ENCODE results near the gene PTPRN2. TPM values are rescaled to one million over a fixed set of nuclear protein-coding genes. Genes with fewer than 3 reads are reported as not detected.

Gene PTPRN2
- polyA plus RNA-seq, 1 of the 3 experiments (the other 2 are of a cell fraction), result 4.0 TPM

DNA sequence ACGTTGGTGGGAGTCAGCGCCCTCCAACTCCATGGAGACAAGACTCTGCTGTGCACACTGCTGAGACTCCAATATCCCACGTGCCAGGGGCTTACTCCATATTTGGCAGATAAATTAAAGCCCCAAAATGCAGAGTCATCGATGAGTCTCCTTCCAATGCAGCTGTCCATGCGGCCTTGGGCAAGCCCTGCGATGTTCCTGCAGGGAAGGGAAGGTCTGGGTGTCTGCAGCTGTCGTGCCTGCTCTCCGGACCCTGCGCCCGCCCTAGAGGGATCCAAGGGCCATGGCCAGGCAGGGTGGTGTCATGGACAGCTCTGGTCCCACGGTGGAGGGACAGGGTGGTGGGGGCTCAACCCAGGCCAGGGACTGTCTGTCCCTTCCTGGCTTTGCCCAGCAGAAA is 185.2 kb downstream of the PTPRN2 start (continued):
- TF ChIP-seq FOXJ3 (CRISPR knock-in tag; IDR thresholded peaks at IDR 0.05), result no peak
- no peak for TF ChIP-seq TEAD4 (IDR thresholded peaks at IDR 0.05; ENCODE audit: borderline replicate concordance, insufficient read depth)

DNA sequence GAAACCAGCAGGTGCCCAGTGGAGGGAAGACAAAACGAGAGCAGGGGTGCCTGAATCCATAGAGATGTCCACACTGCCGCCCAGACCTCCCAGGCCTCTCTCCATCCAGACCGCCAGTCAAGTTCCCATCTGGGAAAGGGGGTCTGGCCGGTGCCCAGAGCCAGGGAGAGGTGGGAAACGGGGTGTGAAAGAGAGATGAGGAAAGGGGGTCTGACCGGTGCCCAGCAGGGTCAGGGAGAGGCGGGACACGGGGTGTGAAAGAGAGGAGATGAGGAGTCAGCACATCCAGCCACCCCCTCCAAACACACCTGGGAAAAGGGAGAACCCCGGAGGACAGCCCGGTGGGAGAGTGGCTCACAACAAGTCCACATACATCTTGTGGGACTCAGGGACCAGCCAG is 185.8 kb downstream of the PTPRN2 start:
- Histone ChIP-seq H4K20me1 (ENCODE audit: insufficient read depth) (no peaks in the 10 kb centered on the region), H3F3A (replicated peaks; ENCODE audit: insufficient read depth) (no peaks in the 10 kb centered on the region), H3K4me3 (ENCODE audit: low read depth in 2 of 2, low read length in 1 of 2) (no peak overlapping the region), H3K27ac (ENCODE audit: low read depth in 2 of 2, low read length in 1 of 2) (no peak overlapping the region), H2AFZ (ENCODE audit: low read depth) (no peak overlapping the region), H3K4me1 (ENCODE audit: control insufficient read depth in 1 of 2, insufficient read depth in 2 of 2, low read depth in 1 of 2, low read length in 1 of 2) (peaks cover 0 to 18% of the 10 kb centered on the region in 2 experiments; a peak in 1 of 4 replicates), H3K27me3 (ENCODE audit: insufficient read depth) (no peaks in the 10 kb centered on the region), H3K79me2 (ENCODE audit: insufficient read depth) (no peaks in the 10 kb centered on the region), H3K4me2 (no peak overlapping the region), H3K9me2 (no peaks in the 10 kb centered on the region), H3K9me3 (no peaks in the 10 kb centered on the region; the same call in 1 of the 2 replicates), H3K9ac (no peak overlapping the region), H3K36me3 (replicated peaks in 1 of 2; ENCODE audit: control insufficient read depth in 1 of 2, insufficient read depth in 2 of 2, low read length in 1 of 2) (no peaks in the 10 kb centered on the region)
- CTCF ChIA-PET, result no interaction called here
- 38% methylated on average over 10 of the region's 10 CpGs for WGBS (ENCODE audit: low lambda C conversion rate)
- TF ChIP-seq EZH2phosphoT487 (IDR thresholded peaks at IDR 0.05; ENCODE audit: borderline replicate concordance, low read depth) (no peak), FOSL2 (IDR thresholded peaks at IDR 0.05; ENCODE audit: borderline replicate concordance, low read depth) (no peak), SIN3A (IDR thresholded peaks at IDR 0.05; ENCODE audit: borderline replicate concordance, low read depth, low read length) (no peak), RXRA (IDR thresholded peaks at IDR 0.05; ENCODE audit: borderline replicate concordance, low read depth) (no peak), POLR2AphosphoS5 (IDR thresholded peaks at IDR 0.05; ENCODE audit: low read depth, low read length) (no peak), FOXJ3 (CRISPR knock-in tag; IDR thresholded peaks at IDR 0.05) (no peak), TCF12 (IDR thresholded peaks at IDR 0.05) (no peak), TAF1 (IDR thresholded peaks at IDR 0.05; ENCODE audit: borderline replicate concordance, low read depth, low read length) (no peak)
- TF ChIP-seq, protein P1, sequence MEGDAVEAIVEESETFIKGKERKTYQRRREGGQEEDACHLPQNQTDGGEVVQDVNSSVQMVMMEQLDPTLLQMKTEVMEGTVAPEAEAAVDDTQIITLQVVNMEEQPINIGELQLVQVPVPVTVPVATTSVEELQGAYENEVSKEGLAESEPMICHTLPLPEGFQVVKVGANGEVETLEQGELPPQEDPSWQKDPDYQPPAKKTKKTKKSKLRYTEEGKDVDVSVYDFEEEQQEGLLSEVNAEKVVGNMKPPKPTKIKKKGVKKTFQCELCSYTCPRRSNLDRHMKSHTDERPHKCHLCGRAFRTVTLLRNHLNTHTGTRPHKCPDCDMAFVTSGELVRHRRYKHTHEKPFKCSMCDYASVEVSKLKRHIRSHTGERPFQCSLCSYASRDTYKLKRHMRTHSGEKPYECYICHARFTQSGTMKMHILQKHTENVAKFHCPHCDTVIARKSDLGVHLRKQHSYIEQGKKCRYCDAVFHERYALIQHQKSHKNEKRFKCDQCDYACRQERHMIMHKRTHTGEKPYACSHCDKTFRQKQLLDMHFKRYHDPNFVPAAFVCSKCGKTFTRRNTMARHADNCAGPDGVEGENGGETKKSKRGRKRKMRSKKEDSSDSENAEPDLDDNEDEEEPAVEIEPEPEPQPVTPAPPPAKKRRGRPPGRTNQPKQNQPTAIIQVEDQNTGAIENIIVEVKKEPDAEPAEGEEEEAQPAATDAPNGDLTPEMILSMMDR (IDR thresholded peaks at IDR 0.05), result no peak
- TF ChIP-seq, protein P2, sequence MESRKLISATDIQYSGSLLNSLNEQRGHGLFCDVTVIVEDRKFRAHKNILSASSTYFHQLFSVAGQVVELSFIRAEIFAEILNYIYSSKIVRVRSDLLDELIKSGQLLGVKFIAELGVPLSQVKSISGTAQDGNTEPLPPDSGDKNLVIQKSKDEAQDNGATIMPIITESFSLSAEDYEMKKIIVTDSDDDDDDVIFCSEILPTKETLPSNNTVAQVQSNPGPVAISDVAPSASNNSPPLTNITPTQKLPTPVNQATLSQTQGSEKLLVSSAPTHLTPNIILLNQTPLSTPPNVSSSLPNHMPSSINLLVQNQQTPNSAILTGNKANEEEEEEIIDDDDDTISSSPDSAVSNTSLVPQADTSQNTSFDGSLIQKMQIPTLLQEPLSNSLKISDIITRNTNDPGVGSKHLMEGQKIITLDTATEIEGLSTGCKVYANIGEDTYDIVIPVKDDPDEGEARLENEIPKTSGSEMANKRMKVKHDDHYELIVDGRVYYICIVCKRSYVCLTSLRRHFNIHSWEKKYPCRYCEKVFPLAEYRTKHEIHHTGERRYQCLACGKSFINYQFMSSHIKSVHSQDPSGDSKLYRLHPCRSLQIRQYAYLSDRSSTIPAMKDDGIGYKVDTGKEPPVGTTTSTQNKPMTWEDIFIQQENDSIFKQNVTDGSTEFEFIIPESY (IDR thresholded peaks at IDR 0.05; ENCODE audit: borderline replicate concordance, low read depth), result no peak
- TF ChIP-seq, protein P3, sequence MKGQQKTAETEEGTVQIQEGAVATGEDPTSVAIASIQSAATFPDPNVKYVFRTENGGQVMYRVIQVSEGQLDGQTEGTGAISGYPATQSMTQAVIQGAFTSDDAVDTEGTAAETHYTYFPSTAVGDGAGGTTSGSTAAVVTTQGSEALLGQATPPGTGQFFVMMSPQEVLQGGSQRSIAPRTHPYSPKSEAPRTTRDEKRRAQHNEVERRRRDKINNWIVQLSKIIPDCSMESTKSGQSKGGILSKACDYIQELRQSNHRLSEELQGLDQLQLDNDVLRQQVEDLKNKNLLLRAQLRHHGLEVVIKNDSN (IDR thresholded peaks at IDR 0.05; ENCODE audit: borderline replicate concordance, low read depth), result no peak
- POLR2A ChIA-PET, result no interaction called here
- no peak for DNase-seq
